Measurements from ENCODE around the gene P3H2. TPM values are rescaled to one million over a fixed set of nuclear protein-coding genes. Genes with fewer than 3 reads are reported as not detected.

Gene P3H2
- total RNA-seq, 1 donor from 2014 or later = 21.9 TPM

DNA sequence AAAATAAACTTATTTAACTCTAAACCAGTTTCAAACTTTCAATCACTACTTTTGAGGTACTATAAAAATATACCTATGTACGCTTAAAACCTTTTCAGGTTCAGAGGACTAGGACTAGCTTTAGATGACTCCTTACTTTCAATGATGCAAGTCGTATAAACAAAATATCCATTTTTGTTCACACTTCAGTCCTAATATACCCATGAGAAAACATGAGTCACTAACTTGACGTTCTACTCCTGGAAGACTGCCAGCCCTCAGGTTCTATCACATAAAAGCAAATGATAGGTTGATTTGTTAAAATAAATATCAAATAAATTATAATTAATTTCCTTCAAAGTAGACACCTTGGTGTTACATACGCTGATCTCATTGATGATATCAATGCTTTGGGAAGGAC, 10.6 kb upstream of the P3H2 start:
- DNase-seq (ENCODE audit: low spot score) = no peak
- Mint-ChIP-seq H3K36me3 (ENCODE audit: low read depth) (no peaks in the 10 kb centered on the region), H3K27ac (ENCODE audit: unreplicated experiment) (no peak overlapping the region), H3K4me1 (ENCODE audit: low read depth) (peaks cover 21% of the 10 kb centered on the region), H3K4me3 (ENCODE audit: unreplicated experiment) (no peak overlapping the region), H3K27me3 (ENCODE audit: low read depth) (no peaks in the 10 kb centered on the region), H3K9me3 (ENCODE audit: low read depth) (peaks cover 4% of the 10 kb centered on the region)
- TF ChIP-seq, protein P1, sequence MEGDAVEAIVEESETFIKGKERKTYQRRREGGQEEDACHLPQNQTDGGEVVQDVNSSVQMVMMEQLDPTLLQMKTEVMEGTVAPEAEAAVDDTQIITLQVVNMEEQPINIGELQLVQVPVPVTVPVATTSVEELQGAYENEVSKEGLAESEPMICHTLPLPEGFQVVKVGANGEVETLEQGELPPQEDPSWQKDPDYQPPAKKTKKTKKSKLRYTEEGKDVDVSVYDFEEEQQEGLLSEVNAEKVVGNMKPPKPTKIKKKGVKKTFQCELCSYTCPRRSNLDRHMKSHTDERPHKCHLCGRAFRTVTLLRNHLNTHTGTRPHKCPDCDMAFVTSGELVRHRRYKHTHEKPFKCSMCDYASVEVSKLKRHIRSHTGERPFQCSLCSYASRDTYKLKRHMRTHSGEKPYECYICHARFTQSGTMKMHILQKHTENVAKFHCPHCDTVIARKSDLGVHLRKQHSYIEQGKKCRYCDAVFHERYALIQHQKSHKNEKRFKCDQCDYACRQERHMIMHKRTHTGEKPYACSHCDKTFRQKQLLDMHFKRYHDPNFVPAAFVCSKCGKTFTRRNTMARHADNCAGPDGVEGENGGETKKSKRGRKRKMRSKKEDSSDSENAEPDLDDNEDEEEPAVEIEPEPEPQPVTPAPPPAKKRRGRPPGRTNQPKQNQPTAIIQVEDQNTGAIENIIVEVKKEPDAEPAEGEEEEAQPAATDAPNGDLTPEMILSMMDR (IDR thresholded peaks at IDR 0.05) = no peak

DNA sequence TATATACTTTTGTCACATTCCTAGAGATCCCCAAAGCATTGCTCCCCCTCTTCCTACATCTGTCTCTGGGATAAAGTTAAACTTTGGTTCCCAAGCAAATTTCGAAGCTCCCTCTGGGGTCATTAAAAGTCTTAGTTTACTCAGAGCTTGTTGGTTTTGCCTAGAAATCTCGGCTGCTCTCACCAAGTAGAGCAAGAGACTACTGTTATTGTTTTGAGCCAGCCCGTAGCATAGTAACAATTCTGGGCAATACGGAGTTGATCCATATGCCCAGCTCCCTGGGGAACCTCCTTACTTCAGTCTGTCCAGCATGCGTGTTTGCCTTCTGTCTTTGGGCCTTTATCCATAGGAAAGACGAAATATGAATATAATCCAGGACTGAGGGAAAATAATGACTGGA, 10.0 kb upstream of the P3H2 start:
- peaks cover 23% of the 10 kb centered on the region for H3K4me1 Mint-ChIP-seq (ENCODE audit: low read depth)

DNA sequence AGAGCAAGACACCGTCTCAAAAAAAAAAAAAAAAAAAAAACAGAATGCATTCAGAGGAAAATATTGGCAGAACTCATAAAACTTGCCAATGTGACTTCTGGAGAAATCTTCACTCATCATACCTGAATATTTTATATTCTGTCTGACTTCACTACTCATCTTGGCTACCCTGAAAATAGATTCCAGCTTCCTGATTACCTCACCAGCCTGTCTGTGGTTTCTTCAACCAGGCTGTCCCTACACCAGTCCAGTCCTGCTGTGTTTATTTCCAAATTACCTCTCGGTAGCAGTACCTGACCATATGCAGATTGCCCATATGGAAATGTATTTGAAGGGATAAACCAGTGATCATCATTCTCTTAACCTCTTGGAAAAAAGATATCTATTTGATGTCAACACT, 9.3 kb upstream of the P3H2 start:
- Mint-ChIP-seq H3K27me3 (ENCODE audit: low read depth) (no peaks in the 10 kb centered on the region), H3K36me3 (ENCODE audit: low read depth) (no peaks in the 10 kb centered on the region), H3K4me3 (ENCODE audit: unreplicated experiment) (no peak overlapping the region), H3K9me3 (ENCODE audit: low read depth) (no peaks in the 10 kb centered on the region), H3K27ac (ENCODE audit: unreplicated experiment) (no peak overlapping the region), H3K4me1 (ENCODE audit: low read depth) (peaks cover 25% of the 10 kb centered on the region)
- TF ChIP-seq, protein P1 (IDR thresholded peaks at IDR 0.05) = no peak
- no peak for DNase-seq (ENCODE audit: low spot score)

More for the DNA sequence above, 10.0 kb upstream of the P3H2 start:
- DNase-seq (ENCODE audit: low spot score) = no peak
- no peak overlapping the region for H3K27ac Mint-ChIP-seq (ENCODE audit: unreplicated experiment)
- H3K9me3 Mint-ChIP-seq (ENCODE audit: low read depth) = peaks cover 4% of the 10 kb centered on the region
- H3K27me3 Mint-ChIP-seq (ENCODE audit: low read depth) = no peaks in the 10 kb centered on the region
- TF ChIP-seq, protein P1 (IDR thresholded peaks at IDR 0.05) = no peak
- H3K4me3 Mint-ChIP-seq (ENCODE audit: unreplicated experiment) = no peak overlapping the region
- H3K36me3 Mint-ChIP-seq (ENCODE audit: low read depth) = no peaks in the 10 kb centered on the region

DNA sequence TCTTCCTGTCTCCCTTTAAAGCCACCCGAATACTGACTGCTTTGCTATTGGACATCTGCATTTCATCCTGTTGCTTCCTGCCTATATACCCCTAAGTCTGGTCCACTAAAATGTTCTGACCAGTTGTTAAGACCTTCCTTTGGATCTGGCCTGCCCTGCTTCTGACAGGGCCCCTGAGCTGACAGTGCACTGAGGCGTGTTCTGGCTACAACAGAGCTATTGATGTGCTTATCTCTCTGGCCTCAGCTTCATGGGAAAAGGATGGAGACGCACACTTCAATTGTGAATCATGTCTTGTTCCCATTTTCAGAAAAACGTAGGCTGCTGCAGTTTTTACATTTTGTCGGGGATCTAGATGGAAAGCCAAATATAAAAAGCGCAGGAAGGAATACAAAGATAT, 7.1 kb upstream of the P3H2 start:
- no peak overlapping the region for H3K27ac Mint-ChIP-seq (ENCODE audit: unreplicated experiment)
- no peak for DNase-seq (ENCODE audit: low spot score)
- TF ChIP-seq, protein P1 (IDR thresholded peaks at IDR 0.05) = no peak
- no peaks in the 10 kb centered on the region for H3K9me3 Mint-ChIP-seq (ENCODE audit: low read depth)
- H3K4me3 Mint-ChIP-seq (ENCODE audit: unreplicated experiment) = no peak overlapping the region
- peaks cover 35% of the 10 kb centered on the region for H3K4me1 Mint-ChIP-seq (ENCODE audit: low read depth)
- no peaks in the 10 kb centered on the region for H3K36me3 Mint-ChIP-seq (ENCODE audit: low read depth)
- H3K27me3 Mint-ChIP-seq (ENCODE audit: low read depth) = no peaks in the 10 kb centered on the region

DNA sequence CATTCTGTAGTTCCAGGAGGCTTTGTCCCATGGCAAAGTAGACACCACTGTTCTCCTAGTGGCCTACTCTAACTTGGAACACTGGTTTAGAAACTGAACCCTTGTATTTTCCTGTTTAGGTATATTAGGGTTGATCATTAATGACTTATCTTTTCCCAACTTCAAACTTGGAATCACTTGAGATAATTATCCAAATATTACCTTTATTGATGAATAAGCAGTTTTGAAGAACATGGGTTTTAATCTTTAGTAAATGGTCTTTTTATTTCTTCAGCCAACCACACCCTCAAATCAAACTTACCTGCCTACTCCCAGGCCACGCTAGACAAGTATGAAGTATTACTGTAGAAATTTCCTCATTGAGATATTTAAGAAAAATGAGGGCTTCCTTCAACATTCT, 6.5 kb upstream of the P3H2 start:
- Mint-ChIP-seq H3K4me3 (ENCODE audit: unreplicated experiment) (no peak overlapping the region), H3K27me3 (ENCODE audit: low read depth) (no peaks in the 10 kb centered on the region), H3K27ac (ENCODE audit: unreplicated experiment) (no peak overlapping the region), H3K9me3 (ENCODE audit: low read depth) (no peaks in the 10 kb centered on the region), H3K36me3 (ENCODE audit: low read depth) (no peaks in the 10 kb centered on the region), H3K4me1 (ENCODE audit: low read depth) (peaks cover 35% of the 10 kb centered on the region)
- TF ChIP-seq, protein P1 (IDR thresholded peaks at IDR 0.05) = no peak
- DNase-seq (ENCODE audit: low spot score) = no peak

All from chondrocyte (in vitro differentiated cells).